HUDEP-2 (cell line): ENCODE results near the gene ATXN7L1.

Experiments
- DNase-seq, 76 experiments: peaks; one replicate each; lab custom pipeline; 2025; ENCODE audit not compliant: unreplicated experiment in 76 of 76; lab: John Stamatoyannopoulos, UW

Gene ATXN7L1

GRCh38 chr7:105756367-105756766 lies 120.0 kb downstream of the ATXN7L1 start:
- DNase-seq = no peak

GRCh38 chr7:105752671-105753275 lies 123.6 kb downstream of the ATXN7L1 start:
- no peak for DNase-seq

GRCh38 chr7:105751054-105751453 lies 125.3 kb downstream of the ATXN7L1 start:
- no peak for DNase-seq

- no peak for DNase-seq
Measured at GRCh38 chr7:105748701-105749100, 127.7 kb downstream of the ATXN7L1 start.

- no peak for DNase-seq
Measured at GRCh38 chr7:105745681-105746330, 130.6 kb downstream of the ATXN7L1 start.

GRCh38 chr7:105744258-105744657 lies 132.1 kb downstream of the ATXN7L1 start:
- no peak for DNase-seq

- DNase-seq = no peak
Measured at GRCh38 chr7:105743351-105744090, 132.9 kb downstream of the ATXN7L1 start.

GRCh38 chr7:105742787-105743186 lies 133.6 kb downstream of the ATXN7L1 start:
- DNase-seq = no peak

GRCh38 chr7:105741982-105742381 lies 134.4 kb downstream of the ATXN7L1 start:
- DNase-seq = peak in 1 of 76 experiments; percentile 6

GRCh38 chr7:105738133-105738532 lies 138.3 kb downstream of the ATXN7L1 start:
- peak in 1 of 76 experiments; percentile 16 for DNase-seq

- peak in 23 of 76 experiments; percentile 1 to 52 (median 13) for DNase-seq
Measured at GRCh38 chr7:105734233-105734632, 142.2 kb downstream of the ATXN7L1 start.

GRCh38 chr7:105731042-105731441 lies 145.4 kb downstream of the ATXN7L1 start:
- no peak for DNase-seq

GRCh38 chr7:105728028-105728427 lies 148.4 kb downstream of the ATXN7L1 start:
- DNase-seq = no peak

GRCh38 chr7:105724688-105725087 lies 151.7 kb downstream of the ATXN7L1 start:
- no peak for DNase-seq

- no peak for DNase-seq
Measured at GRCh38 chr7:105723572-105723971, 152.8 kb downstream of the ATXN7L1 start.

GRCh38 chr7:105721571-105722104 lies 154.8 kb downstream of the ATXN7L1 start:
- DNase-seq = no peak

- DNase-seq = no peak
Measured at GRCh38 chr7:105719919-105720318, 156.5 kb downstream of the ATXN7L1 start.

- no peak for DNase-seq
Measured at GRCh38 chr7:105719395-105719794, 157.0 kb downstream of the ATXN7L1 start.

- no peak for DNase-seq
Measured at GRCh38 chr7:105718511-105718925, 157.9 kb downstream of the ATXN7L1 start.

GRCh38 chr7:105715528-105715927 lies 160.9 kb downstream of the ATXN7L1 start:
- DNase-seq = no peak
